GM12874 (cell line): ENCODE results near the gene SPRED2.

Experiments used
- TF ChIP-seq, protein P1 (sequence below): IDR thresholded peaks from 2 replicates; pipeline ENCODE4 v1.5.1; 2011; ENCODE audit warnings: low read depth, mild to moderate bottlenecking, control low read depth, low read length, moderate library complexity; ENCODE audit not compliant: insufficient read depth

Gene SPRED2

GRCh38 chr2:65277118-65277517 is 155.3 kb downstream of the SPRED2 start:
- TF ChIP-seq, protein P1, sequence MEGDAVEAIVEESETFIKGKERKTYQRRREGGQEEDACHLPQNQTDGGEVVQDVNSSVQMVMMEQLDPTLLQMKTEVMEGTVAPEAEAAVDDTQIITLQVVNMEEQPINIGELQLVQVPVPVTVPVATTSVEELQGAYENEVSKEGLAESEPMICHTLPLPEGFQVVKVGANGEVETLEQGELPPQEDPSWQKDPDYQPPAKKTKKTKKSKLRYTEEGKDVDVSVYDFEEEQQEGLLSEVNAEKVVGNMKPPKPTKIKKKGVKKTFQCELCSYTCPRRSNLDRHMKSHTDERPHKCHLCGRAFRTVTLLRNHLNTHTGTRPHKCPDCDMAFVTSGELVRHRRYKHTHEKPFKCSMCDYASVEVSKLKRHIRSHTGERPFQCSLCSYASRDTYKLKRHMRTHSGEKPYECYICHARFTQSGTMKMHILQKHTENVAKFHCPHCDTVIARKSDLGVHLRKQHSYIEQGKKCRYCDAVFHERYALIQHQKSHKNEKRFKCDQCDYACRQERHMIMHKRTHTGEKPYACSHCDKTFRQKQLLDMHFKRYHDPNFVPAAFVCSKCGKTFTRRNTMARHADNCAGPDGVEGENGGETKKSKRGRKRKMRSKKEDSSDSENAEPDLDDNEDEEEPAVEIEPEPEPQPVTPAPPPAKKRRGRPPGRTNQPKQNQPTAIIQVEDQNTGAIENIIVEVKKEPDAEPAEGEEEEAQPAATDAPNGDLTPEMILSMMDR: no peak

DNA sequence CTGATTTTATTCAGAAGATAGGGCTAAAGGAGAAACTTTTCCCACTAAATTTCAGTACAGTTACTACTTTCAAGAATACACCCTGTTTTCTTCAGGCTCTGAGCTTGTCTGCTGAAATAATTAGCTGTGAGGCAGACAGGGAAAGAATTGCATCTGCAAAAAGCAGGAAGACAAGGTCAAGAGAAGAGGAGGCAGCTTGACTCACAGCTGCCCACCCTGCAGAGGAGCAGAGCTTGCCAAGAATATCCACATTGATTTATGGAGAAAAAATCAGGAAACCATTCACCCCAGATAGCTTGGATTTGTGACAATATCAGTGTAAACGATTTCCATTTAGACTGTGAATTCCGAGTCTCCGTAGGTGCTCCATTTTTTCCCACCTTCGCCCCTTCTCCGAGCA is 155.8 kb downstream of the SPRED2 start:
- TF ChIP-seq, protein P1: no peak

DNA sequence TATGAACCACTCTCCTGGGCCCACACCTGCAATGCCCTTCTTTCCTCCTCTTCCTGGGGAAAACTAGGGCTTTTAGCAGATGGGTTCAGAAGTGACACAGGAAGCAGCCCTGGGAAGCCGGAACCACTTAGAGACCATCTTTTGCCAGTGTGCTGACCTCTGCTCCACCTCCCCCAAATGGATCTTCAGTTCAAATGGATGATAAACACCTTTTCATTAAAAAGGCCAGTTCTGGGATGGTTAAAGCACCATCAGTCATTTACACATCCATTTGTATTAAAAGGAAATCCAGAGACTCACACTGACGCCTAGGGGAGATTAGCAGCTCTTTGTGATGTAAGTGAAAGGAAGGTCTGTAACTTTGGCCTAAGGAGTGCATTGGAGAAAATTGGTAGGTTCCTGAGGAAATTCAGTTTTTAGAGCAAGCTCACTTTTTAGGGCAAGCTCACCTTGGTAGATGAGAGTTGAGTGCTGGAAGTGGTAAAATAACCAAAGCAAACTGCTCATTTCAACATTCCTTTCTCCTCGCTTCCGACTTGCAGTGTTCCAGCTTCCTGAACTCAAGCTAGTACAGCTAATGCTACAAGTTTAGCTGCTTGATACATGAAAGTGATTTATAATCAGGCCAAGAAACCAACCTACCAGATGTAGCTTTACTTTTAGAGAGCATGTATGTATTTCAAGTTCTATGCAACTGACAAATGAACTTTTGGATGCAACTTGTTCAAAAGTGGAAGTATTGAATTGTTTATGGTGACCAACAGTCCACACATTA is 157.1 kb downstream of the SPRED2 start:
- TF ChIP-seq, protein P1: no peak

DNA sequence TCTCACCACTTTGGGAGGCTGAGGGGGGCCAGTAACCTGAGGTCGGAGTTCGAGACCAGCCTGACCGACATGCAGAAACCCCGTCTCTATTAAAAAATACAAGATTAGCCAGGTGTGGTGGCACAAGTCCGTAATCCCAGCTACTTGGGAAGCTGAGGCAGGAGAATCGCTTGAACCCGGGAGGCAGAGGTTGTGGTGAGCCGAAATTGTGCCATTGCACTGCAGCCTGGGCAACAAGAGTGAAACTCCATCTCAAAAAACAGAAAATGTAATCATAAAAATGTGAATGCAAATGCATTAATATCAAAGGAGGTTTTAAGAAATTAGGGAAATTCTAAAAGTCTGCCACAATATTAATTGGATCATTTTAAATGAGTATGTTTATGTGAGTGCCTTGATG is 159.1 kb downstream of the SPRED2 start:
- TF ChIP-seq, protein P1: no peak

- TF ChIP-seq, protein P1: no peak
These were observed 163.4 kb downstream of the SPRED2 start for GRCh38 chr2:65268957-65269356.

DNA sequence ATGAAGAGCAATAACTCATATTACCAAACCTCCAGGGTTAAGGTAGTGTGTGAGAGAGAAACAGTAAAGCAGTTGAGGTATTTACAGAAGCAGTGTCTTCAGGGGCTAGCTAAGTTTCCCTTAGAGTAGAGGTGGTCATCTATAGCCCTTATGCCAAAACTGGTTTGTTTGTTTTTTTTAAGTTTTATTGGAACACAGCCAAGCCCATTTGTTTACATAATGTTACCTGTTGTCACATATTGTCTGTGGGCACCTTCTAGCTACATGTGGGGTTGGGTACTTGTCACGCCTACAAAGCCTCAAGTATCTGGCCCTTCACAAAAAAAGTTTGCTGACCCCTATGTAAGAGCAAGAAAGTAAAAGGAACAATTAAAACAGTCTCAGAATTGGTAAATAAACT is 165.4 kb downstream of the SPRED2 start:
- TF ChIP-seq, protein P1: no peak

GRCh38 chr2:65265671-65266045 is 166.7 kb downstream of the SPRED2 start:
- TF ChIP-seq, protein P1: no peak
